CD4-positive, alpha-beta T cell treated with Interleukin-6 for 4 hours (primary cell): ENCODE measurements around the gene PIGT.

Experiments used
- DNase-seq: peaks from one replicate; pipeline ENCODE4 v3.0.0-alpha.2; 2020; ENCODE audit warnings: mixed read lengths

The PIGT gene

DNA sequence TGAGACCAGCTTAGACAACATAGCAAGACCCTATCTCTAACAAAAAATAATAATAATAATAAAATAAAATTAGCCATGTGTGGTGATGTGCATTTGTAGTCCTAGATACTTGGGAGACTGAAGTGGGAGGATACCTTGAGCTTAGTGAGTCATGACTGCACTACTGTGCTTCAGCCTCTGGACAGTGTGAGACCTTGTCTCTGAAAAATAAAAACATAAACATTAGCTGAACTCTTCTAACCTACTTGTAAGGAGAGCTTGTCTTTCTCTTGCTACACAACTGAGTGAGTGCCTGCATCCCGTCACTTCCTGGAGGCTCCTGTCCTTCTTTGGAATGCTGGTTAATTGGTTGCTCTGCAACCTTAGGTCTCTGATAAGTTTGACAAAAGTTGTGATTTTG lies 13.0 kb upstream of the PIGT start:
- no peak for DNase-seq

DNA sequence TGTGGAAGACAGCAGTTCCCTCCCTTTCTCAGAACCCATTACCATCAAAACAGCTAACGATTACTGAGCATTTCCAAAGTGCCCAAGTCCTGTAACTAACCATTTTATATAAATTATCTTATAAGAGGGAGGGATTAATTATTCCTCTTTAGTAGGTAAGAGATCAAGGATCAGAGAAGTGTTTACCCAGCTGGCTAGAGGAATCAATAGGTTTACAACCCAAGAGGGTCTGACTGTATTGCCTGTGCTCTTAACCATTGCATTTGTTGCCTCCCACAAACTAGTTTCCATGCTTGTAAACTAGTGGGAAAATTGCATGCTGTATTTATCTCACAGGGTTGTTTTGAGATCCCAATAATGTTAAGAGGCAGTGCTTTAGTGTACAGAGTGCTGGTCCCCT lies 11.5 kb upstream of the PIGT start:
- DNase-seq: no peak

DNA sequence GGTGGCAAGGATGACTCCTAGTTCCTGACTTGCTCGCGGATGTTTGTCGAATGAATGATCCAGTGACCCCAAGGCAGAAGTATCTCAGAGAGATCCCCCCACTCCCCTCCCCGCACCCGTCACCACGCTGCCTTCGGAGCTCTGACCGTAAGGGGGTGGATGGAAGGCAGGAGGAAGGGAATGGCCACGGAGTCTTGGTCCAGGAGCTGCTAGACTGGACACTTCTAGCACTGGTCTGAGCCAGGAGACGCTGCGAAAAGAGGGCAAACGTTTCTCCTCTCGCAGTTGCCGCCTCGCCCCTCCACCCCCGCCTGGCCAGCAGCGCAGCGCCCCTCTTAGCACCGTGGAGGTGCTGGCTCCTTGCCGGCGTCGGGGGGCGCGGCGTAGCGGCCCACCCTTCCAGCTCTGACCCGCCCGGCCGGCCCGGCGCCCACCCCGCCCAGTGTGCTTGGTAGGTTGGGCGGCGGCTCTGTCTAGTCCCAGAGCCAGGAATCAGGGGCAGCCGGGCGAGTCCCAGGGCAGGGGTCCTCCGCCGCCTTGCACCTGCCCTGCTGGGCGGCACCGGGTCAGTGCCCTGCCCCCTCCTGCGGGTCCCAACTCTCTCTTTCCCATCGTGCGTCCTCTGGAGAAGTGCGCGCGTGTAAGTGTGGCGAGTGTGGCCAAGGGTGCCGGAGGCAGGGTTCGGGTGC lies 10.2 kb upstream of the PIGT start:
- DNase-seq: no peak

DNA sequence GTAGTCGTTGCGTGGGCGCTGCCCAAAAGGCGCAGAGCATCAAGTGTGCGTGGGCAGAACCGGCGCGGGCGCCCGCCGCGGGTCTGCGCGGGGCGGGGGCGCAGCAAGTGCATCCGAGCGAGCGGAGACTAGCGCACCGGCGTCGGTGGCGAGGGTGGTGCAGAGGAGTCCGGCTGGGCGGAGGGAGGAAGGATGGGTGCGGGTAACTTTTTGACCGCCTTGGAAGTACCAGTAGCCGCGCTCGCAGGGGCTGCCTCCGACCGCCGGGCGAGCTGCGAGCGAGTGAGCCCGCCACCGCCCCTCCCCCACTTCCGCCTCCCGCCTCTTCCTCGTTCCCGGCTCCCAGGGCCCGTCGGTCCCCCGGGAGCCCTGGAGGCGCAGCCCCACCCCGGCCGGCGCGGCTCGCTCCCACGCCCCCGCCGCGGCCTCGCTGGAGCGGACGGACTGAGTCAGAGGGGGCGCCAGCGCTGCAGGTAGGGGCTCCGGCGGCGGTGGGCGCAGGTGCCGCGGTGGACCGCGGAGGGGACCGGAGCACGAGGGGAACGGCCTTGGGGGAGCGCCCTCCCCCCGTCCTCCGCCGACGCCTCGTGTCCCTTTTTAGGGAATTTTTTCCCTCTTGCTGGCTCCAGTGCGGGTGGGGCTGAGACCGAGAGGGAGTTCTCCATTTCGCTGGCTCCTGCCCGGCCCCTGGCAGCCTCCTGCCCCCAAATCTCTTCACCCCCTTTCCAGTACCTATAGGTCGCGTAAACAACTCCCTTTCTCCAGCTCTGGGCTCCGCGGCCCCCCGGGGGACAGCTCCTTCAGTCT lies 9.5 kb upstream of the PIGT start:
- peak; percentile 66 for DNase-seq

DNA sequence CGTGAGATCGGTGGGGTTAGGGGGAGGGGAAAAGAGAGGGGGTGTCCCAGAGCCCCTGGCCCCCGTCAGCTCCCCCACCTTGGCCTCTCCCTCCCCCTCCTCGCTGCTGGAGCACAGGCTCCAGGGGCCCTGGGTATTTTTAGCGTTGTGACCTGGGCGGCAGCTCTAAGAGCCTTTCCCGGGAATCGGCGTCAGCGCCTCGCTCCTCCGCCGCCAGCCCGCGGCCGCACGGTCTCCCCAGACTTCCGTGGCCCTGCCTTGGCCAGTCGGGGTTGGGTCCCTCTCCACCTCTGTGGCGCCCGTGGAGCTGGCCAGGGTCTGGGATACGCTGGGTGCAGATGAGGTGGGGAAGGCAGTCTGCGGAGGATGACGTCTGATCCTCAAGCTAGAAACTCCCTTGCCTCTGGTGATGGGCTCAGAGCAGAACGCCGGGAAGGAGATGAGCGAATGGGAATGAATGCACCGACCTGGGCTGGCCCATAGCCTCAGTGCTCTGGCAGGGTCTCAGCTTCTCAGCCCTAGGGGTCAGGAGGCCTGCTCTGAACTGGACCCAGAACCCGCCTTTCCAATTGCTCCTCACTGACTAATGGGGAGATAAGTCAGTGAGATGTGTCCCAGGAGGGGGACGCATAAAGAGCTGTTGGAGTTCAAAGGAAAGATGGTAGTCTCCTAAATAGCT lies 8.7 kb upstream of the PIGT start:
- peak; percentile 6 for DNase-seq

DNA sequence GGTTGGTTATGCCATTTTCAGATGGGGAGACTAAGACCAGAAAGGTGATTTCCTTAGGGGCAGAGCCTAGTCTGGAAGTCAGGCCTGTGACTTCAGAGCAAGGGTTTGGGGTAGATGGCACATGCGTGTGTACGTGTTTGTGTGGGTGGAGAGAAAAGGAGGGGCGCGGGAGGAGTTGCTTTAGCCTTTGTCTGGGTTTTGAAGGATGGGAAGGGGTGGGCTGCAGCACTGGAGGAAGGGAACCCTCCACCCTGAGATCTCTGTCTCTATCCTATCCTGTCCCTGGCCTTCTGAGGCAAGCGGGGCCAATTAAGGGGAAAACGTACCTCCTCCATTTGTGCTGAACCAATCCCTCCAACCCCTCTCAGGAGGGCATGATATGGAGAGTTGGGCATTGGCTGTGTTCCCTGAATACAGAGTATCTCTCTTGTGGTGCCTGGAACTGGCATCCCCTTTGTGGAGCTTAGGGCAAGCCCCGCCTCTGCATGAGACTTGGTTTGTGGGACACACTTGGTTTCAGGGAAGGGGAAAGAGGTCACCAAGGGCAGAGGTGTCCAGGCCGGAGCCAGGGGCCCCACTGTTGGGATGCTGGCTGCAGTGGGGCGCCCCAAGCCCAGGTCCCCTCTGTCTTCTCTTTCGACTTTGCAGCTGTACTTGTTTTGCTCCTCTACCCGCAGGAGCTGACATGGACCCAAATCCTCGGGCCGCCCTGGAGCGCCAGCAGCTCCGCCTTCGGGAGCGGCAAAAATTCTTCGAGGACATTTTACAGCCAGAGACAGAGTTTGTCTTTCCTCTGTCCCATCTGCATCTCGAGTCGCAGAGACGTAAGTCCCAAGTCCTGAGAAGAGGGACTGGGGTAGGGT lies 7.9 kb upstream of the PIGT start, which contains the start of gene DBNDD2:
TSS of gene DBNDD2 (plus strand) at position 507 of the 863 bp plus-strand sequence. CDS start at position 686, 179 bp downstream.
- DNase-seq: no peak

DNA sequence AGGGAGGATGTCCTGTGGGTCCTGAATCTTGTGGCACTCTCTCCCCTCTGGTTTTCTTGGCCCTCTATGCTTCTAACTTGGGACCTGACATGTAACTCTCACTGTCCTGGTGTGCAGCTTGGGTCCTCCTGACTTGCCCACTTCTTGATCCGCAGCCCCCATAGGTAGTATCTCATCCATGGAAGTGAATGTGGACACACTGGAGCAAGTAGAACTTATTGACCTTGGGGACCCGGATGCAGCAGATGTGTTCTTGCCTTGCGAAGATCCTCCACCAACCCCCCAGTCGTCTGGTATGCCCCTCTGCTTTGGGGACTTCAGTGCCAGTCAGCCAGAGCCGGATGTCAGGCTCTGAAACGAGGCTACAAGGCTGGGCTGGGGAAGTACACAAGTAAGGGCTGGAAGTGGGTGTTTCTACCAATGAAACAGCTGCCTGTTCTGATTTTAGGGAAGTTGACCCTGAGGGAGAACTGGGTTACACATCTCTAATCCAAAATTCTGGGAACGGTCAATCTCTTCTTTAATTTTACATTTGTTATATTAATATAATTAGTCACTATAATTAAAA lies 7.2 kb upstream of the PIGT start:
- peak; percentile 10 for DNase-seq

DNA sequence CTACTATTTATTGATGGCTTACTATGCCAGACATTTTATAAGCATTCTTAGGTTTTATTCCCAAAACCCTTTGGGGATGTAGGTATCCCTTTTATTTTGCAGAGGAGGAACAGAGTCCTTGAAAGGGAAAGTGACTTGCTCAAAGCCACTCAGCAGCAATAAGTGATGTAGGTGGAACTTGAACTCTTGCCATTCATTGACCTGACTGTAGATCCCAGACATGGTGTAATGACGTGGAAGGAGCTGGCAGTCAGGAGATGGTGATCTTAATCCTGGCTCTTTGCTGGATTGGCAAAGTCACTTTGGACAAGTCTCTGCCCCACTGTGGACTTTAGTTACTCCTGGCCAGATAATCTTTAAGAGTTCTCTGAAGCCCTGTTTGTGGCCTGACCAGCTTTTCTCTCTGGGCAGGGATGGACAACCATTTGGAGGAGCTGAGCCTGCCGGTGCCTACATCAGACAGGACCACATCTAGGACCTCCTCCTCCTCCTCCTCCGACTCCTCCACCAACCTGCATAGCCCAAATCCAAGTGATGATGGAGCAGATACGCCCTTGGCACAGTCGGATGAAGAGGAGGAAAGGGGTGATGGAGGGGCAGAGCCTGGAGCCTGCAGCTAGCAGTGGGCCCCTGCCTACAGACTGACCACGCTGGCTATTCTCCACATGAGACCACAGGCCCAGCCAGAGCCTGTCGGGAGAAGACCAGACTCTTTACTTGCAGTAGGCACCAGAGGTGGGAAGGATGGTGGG lies 6.2 kb upstream of the PIGT start:
- DNase-seq: no peak

DNA sequence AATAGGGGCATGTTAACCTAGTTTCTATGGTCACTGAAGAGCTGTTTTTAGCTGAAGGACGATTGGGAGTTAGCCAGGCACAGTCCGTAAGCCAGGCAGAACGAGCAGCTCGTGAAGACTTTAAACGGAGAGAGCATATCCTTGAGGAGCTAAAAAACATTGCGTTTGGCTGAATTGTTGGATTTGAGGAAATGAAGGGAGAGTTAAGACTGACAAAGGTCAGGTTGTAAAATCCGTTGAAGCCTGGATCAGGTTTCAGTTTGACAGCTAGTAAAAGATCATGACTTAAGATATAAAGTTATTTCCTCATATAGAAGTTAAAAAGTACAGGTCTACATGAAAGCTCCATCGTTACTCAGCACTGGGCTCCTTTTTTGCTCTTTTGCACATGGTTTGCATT lies 5.1 kb upstream of the PIGT start:
- DNase-seq: no peak

DNA sequence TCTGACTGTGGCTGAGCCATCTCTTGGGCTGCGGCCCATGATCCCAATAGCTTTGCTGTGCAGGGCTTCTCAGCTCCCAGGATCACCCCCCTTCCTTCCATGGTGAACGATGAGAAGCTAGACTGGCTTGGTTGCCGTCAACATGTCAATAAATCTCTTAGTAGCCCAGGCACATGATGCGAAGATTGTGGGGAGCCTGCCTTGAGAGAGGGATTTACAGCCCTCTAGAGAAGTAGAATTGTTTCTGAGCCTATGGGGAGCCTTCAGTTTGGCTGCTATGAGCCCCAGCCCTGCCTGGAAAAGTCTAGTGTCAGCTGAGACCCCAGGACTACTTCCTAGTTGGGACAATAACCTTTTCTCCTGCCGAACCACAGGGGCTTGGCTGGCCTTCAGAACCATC lies 3.3 kb upstream of the PIGT start:
- DNase-seq: no peak

DNA sequence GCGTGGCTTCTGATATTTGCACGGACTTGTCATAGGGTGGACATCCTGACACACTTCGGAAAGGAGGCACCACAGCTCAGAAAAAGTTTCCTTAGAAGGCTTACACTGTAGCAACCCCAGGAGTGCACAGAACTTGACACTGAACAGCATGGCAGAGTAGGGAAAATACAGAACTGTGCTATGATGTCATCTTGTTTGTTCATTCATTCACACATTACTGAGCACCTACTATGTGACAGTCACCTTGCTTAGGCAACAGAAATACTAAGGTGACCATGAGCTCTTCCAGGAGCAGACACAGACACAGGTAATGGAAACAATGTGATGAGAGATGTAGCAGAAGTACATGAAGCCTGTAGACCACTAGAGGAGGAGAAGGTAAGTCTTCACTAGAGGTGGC lies 2.5 kb upstream of the PIGT start:
- no peak for DNase-seq

DNA sequence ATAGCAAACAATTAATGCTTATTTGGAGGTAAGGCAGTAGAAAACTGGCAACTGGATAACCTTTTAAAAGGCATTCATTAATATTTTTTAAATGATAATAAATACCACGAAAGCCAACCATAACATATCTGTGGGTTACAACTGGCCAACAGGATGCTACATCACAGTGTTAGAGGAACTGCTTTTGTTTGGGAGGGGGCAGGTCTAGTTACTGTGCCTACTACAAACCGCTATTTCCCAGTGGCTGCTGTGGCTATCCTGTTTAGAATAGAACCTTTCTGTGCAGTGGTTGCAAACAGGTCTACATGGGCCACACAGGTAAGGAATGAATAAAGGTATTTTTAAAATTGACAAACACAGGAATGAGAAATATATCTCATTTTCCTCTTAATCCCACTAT lies 976 bp downstream of the PIGT start:
- no peak for DNase-seq

DNA sequence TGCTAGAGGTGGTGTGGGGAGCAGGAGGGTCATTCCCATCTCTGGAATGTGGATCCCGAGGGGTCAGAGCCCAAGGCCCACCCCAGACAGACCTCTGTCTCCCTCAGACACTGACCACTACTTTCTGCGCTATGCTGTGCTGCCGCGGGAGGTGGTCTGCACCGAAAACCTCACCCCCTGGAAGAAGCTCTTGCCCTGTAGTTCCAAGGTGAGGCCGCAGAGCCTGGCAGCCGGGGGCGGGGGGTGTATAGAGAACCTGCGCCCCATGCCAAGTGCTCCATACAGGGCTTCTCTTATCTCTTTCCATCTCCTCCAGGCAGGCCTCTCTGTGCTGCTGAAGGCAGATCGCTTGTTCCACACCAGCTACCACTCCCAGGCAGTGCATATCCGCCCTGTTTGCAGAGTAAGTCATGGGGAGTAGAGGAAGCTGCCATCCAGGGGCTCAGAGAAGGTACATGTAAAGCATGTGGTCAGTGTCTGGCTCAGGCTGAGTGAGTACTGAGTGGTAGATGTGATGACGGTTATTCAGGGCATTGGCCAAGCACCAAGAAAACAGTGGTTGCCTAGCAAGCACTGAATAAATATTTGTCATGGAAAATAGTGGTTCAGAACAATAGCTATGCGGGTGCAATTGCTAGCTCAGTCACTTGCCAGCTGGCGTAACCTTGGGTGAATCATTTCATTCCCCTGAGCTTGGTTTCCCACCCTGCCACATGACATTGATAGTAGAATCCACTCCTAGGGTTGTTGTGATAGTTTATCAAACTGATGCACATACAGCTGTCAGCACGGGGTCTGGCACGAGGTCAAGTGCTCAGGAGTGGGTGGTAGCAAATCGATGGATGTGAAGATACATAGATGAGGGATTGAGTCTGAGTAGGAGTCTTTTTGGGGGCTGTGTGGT lies 3.5 kb downstream of the PIGT start:
- DNase-seq: no peak

DNA sequence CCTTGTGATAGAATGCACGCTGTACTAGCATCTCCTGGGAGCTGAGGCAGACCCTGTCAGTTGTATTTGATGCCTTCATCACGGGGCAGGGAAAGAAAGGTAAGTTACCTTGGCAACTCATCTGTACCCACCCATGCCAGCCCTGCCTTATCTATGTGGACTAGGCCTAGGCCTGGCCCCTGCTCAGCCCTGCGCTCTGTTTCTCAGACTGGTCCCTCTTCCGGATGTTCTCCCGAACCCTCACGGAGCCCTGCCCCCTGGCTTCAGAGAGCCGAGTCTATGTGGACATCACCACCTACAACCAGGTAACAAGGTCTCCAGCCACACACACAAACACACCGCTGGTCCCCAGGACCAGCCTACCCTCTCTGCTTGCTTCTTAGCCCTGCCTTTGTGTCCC lies 4.2 kb downstream of the PIGT start:
- no peak for DNase-seq

DNA sequence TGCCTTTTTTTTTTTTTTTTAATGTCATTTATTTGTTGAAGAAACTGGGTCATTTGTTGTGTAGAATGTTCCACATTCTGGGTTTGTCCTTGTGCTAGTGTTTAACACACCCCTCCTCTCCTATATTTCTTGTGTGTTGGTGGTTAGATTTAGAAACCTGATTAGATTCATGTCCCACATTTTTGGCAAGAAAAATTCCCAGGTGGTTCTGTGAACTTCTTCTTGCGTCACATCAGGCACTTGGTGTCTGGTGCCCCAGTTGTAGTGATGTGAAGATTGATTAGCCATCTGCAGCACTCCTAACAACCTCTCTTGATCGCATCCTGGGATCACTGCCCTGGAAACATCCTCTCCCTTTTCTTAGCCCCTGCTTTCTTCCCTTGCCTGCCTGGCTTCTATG lies 7.8 kb downstream of the PIGT start:
- DNase-seq: no peak

DNA sequence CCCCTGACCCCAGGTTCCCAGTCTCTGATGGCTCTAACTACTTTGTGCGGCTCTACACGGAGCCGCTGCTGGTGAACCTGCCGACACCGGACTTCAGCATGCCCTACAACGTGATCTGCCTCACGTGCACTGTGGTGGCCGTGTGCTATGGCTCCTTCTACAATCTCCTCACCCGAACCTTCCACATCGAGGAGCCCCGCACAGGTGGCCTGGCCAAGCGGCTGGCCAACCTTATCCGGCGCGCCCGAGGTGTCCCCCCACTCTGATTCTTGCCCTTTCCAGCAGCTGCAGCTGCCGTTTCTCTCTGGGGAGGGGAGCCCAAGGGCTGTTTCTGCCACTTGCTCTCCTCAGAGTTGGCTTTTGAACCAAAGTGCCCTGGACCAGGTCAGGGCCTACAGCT lies 9.6 kb downstream of the PIGT start:
- DNase-seq: no peak

DNA sequence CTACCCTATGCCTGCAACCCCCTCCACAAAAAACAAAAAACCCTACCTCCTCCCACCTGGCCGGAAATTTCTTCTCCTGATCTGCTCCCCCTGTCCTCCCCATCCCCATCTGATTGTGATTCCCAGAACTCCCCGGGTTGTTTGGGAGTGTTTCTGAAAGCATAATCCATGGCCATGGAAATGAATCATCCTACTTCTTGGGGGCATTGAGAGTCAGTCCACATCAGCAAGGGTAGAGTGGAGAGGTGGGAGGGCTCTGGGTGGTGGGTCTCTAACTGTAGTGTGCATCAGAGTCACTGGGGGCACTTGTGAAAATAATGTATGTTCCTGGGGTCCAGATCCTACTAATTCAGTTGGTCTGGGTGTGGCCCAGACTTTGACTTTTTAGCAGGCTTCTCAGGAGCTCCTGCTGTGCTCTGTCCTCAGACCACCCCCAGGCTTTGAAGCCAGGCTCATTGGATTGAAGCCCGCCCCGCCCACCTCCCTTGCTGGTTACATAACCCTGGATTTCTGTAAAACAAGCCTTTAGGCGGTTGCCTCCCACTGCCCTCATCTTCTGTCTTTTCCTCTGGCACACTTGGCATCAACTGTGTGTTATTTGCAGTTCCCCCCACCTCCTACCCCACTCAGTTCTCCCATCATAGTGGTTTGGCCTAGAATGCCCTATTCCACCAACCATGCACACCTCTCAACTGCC lies 10.5 kb downstream of the PIGT start:
- DNase-seq: no peak

DNA sequence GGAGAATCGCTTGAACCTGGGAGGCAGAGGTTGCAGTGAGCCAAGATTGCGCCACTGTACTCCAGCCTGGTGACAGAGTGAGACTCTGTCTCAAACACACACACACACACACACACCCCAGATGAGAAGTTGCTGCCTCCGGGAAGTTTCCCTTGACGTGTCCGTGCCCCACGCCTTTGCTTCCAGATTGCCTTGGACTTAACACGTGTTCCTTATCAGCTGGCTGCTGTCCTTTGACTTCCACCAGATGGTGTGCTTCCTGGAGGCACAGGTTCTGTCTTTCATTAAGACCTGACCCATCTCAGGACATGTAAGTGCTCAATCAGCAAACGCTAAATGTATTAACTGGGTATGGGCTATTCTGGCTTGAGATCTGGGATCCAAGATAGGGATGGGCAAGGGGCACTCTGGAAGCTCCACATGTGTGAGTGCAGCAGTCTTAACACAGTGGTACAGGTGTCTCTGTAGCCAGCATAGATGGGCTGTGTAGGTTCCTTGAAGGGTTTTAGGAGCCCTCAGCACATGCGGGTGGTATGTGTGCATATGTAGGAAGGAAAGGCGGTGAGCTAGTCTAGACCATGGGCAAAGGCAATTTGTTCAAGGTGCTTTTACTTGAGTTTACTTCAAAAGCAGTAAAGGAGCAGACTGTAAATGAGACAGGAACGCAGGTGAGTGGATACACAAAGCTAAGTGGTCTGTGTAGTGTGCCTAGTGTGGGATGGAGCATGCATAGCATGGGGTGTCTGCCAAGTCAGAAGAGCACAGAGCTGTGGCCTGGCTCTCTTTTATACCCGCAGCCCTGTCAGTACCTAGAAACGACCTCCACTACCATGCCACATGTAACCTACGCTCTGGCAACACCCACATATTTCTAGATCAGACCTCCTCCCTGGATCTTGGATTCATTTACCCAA lies 11.6 kb downstream of the PIGT start:
- no peak for DNase-seq

DNA sequence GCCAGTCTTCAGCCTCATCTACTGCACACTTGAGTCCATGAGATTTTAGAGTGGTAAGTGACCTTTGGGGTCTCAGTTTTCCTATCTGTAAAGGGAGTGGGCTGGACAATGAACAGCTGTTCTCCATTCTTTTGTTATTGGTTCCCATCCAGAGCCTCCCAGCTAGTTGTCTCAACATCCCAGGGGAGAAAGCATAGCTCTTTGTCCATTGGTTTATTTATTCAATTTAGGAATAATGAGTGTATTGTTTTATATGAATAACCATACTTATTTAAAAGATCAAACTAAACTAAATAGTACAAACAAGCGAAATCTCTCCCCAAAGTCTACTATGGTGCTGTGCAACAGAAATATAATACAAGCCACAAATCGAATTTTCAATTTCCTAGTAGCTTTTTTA lies 13.7 kb downstream of the PIGT start:
- DNase-seq: no peak
